Lower leg skin (tissue), 3 donors: ENCODE results near the gene TLE3.

Source experiments
- POLR2A ChIP-seq, 2 donors: fragments of 450-650 bp; IDR thresholded peaks; one replicate each; pipeline ENCODE4 v1.6.1; 2016 to 2017; ENCODE audit warnings: antibody characterized with exemption in 2 of 2, mild to moderate bottlenecking in 1 of 2, moderate library complexity in 1 of 2
- TF ChIP-seq, protein P1 (sequence below), 3 donors: fragments of 450-650 bp; IDR thresholded peaks; one replicate each; pipeline ENCODE4 v1.5.1; 2016; ENCODE audit warnings: antibody characterized with exemption in 3 of 3, mild to moderate bottlenecking in 3 of 3, moderate library complexity in 2 of 3

DNA sequence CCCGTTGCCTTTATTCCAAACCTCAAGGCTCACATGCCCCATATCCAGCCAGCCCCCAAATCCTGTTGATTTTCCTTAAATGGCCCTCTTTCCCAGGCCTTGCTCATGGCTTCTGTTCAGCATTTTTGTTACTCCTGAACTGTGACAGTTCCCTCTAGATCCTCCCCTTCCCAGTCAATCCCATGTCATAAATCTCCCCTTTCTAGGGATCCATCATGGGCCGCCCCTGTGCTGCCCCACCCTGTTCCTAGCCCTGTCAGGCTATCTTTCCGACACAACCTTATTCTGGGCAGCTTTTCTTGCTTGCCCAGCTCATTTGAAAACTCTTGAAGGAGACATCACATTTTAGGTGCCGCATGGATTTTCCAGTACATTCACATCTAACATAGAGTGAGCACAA is 84.8 kb downstream of the TLE3 start:
- TF ChIP-seq, protein P1, sequence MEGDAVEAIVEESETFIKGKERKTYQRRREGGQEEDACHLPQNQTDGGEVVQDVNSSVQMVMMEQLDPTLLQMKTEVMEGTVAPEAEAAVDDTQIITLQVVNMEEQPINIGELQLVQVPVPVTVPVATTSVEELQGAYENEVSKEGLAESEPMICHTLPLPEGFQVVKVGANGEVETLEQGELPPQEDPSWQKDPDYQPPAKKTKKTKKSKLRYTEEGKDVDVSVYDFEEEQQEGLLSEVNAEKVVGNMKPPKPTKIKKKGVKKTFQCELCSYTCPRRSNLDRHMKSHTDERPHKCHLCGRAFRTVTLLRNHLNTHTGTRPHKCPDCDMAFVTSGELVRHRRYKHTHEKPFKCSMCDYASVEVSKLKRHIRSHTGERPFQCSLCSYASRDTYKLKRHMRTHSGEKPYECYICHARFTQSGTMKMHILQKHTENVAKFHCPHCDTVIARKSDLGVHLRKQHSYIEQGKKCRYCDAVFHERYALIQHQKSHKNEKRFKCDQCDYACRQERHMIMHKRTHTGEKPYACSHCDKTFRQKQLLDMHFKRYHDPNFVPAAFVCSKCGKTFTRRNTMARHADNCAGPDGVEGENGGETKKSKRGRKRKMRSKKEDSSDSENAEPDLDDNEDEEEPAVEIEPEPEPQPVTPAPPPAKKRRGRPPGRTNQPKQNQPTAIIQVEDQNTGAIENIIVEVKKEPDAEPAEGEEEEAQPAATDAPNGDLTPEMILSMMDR (IDR thresholded peaks at IDR 0.05), result no peak
- no peak for TF ChIP-seq POLR2A (IDR thresholded peaks at IDR 0.05)
